Pancreas (tissue), 10 donors: ENCODE measurements around the gene ARR3. TPM values are rescaled to one million over a fixed set of nuclear protein-coding genes. Genes with fewer than 3 reads are reported as not detected.

Experiments used
- ATAC-seq, 4 donors: fragments of 200-7000 bp; cut with Tn5 transposase; one replicate each; pipeline versions ENCODE4 v1.8.0 to v1.9.1; 2020; ENCODE audit warnings: mild to moderate bottlenecking in 4 of 4, moderate library complexity in 4 of 4
- DNase-seq, 6 donors: peaks; one replicate each; pipeline ENCODE4 v3.0.0-alpha.2; 2020
- FAIRE-seq: peaks from 2 replicates; lab custom pipeline; 2012; peaks lifted over from hg19 to GRCh38; lab: Jason Lieb, UNC
- H3K27ac ChIP-seq, 4 donors: fragments of 200-600 bp; sonication (generic); 1 replicate in 3 of 4; 2 replicates in 1 of 4; pipeline versions ENCODE4 v1.5.0 to v1.8.0; 2020
- H3K27me3 ChIP-seq, 4 donors: fragments of 200-600 bp; one replicate each; pipeline ENCODE4 v1.8.0; 2021
- H3K36me3 ChIP-seq, 3 donors: fragments of 200-600 bp; sonication (generic) in 1 of 3; one replicate each; pipeline versions ENCODE4 v1.5.0 to v1.8.0; 2020 to 2021
- H3K4me1 ChIP-seq, 3 donors: fragments of 200-600 bp; one replicate each; pipeline ENCODE4 v1.8.0; 2021
- H3K4me3 ChIP-seq, 4 donors: fragments of 200-600 bp; sonication (generic) in 2 of 4; one replicate each; pipeline versions ENCODE4 v1.5.0 to v1.8.0; 2020 to 2021
- H3K9me3 ChIP-seq, 4 donors: fragments of 200-600 bp; one replicate each; pipeline ENCODE4 v1.8.0; 2021
- whole genome bisulfite sequencing, 2 donors: extraction: QIAGEN DNeasy Blood & Tissue Kit; methylation state at CpG; one replicate each; pipeline ENCODE4 v1.1.7; 2013; 5-methylcytosine and 5-hydroxymethylcytosine counted together
- intact Hi-C, 3 donors: fragments of 100-400 bp; cut with DNase I; formaldehyde crosslinking; loops; one replicate each; pipeline versions ENCODE4 v1.11.1 to v1.14.2; 2022
- polyA plus RNA-seq, 2 donors: library from polyadenylated mRNA; stranded (reverse); fragments of 200-250 nt; gene quantifications; one replicate each; pipeline ENCODE4 v1.2.3, GENCODE V29; 2013
- total RNA-seq, 6 donors: library from RNA; stranded (reverse); fragmentation: NEBNext Ultra II Directional in 4 of 6; extraction: Animal tissue kit (Norgen Biotek cat#: 25700) in 4 of 6; gene quantifications; one replicate each; pipeline versions ENCODE4 v1.2.1 to v1.2.4, GENCODE V29; 2021 to 2023
- TF ChIP-seq, protein P1 (sequence below), 4 donors: fragments of 200-600 bp; sonication (generic) in 3 of 4; IDR thresholded peaks; one replicate each; pipeline versions ENCODE4 v1.5.0 to v1.8.0; 2021; ENCODE audit warnings: antibody characterized with exemption in 4 of 4
- donor health status: healthy with polysubstance abuse.
- donor health status: DM: no; HTN: no; CAD: no; lungs with moderate emphysema.
- donor health status: DM: no; HTN: no; CAD: no.
- donor health status: control.
- donor health status: control.
- donor health status: Bipolar disorder and iron deficiency.
- donor health status: DM: yes; HTN: yes; CAD: no.
- donor health status: DM: no; HTN: no; CAD: no.
- donor health status: DM: no; HTN: no; CAD: no.
- donor health status: DM: yes; HTN: yes; CAD: no.

ARR3 gene
- total and polyA plus RNA-seq, 8 donors = not detected

GRCh38 chrX:70247252-70247651 is 20.9 kb upstream of the ARR3 start:
- H3K4me1 ChIP-seq = no peaks in the 10 kb centered on the region
- WGBS, 2 donors = 79 to 83% methylated on average over 2 of the region's 2 CpGs
- intact Hi-C loops = no loop called here
- no peak for FAIRE-seq
- DNase-seq = no peak
- TF ChIP-seq, protein P1, sequence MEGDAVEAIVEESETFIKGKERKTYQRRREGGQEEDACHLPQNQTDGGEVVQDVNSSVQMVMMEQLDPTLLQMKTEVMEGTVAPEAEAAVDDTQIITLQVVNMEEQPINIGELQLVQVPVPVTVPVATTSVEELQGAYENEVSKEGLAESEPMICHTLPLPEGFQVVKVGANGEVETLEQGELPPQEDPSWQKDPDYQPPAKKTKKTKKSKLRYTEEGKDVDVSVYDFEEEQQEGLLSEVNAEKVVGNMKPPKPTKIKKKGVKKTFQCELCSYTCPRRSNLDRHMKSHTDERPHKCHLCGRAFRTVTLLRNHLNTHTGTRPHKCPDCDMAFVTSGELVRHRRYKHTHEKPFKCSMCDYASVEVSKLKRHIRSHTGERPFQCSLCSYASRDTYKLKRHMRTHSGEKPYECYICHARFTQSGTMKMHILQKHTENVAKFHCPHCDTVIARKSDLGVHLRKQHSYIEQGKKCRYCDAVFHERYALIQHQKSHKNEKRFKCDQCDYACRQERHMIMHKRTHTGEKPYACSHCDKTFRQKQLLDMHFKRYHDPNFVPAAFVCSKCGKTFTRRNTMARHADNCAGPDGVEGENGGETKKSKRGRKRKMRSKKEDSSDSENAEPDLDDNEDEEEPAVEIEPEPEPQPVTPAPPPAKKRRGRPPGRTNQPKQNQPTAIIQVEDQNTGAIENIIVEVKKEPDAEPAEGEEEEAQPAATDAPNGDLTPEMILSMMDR (IDR thresholded peaks at IDR 0.05) = no peak
- H3K4me3 ChIP-seq = no peak overlapping the region
- no peaks in the 10 kb centered on the region for H3K9me3 ChIP-seq
- no peak overlapping the region for H3K27ac ChIP-seq
- no peaks in the 10 kb centered on the region for H3K36me3 ChIP-seq
- ATAC-seq = no peak
- H3K27me3 ChIP-seq = peaks cover 0 to 16% (median 0%) of the 10 kb centered on the region in 4 donors

- TF ChIP-seq, protein P1 (IDR thresholded peaks at IDR 0.05) = no peak
- Histone ChIP-seq H3K4me3 (no peak overlapping the region), H3K9me3 (no peaks in the 10 kb centered on the region), H3K27me3 (peaks cover 0 to 19% (median 0%) of the 10 kb centered on the region in 4 donors), H3K27ac (no peak overlapping the region), H3K36me3 (no peaks in the 10 kb centered on the region), H3K4me1 (no peaks in the 10 kb centered on the region)
- DNase-seq (no peak), FAIRE-seq (no peak), ATAC-seq (no peak)
- 47 to 62% methylated on average over 2 of the region's 2 CpGs for WGBS, 2 donors
- intact Hi-C loops = no loop called here
Observed at GRCh38 chrX:70252491-70252890, 15.6 kb upstream of the ARR3 start.

DNA sequence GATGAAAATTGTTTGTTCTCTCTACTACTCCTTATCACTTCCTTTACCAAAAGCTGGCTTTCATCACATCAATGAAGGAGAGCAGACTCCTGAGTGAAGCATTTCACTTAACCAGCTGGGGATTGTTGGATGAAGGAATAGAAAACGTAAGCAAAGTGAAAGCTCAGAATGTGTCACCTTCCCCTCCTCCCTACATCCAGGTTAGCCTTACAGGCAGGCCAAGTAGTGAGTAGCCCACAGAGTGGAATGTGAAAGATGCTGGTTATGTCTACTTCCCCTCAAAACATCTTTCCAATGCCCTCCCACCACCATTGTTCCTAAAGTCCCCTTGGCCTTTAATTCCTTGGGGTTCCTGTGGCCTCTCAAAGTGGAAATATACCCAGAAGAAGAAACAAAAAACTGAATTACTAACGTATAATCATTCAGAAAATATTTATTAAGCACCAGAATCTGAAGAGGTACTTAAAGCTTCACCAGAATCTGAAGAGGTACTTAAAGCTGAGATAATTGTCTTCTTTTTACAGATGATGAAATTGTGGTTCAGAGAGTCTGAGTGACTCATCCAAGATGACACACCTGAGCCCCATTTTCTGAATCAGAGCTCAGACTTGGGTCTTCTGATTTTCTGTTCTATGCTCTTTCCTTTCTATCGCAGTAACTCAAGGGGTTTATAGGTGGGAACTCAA is 14.6 kb upstream of the ARR3 start:
- Histone ChIP-seq H3K4me1 (no peaks in the 10 kb centered on the region), H3K36me3 (no peaks in the 10 kb centered on the region), H3K27ac (no peak overlapping the region), H3K4me3 (no peak overlapping the region), H3K9me3 (no peaks in the 10 kb centered on the region), H3K27me3 (peaks cover 0 to 14% (median 0%) of the 10 kb centered on the region in 4 donors)
- FAIRE-seq = no peak
- intact Hi-C loops = no loop called here
- ATAC-seq = no peak
- WGBS, 2 donors = 77 to 84% methylated on average over 3 of the region's 3 CpGs
- TF ChIP-seq, protein P1 (IDR thresholded peaks at IDR 0.05) = no peak
- DNase-seq = no peak

GRCh38 chrX:70254063-70254400 is 14.1 kb upstream of the ARR3 start:
- Histone ChIP-seq H3K9me3 (no peaks in the 10 kb centered on the region), H3K4me3 (no peak overlapping the region), H3K27ac (no peak overlapping the region), H3K36me3 (no peaks in the 10 kb centered on the region), H3K4me1 (no peaks in the 10 kb centered on the region), H3K27me3 (peaks cover 0 to 14% (median 0%) of the 10 kb centered on the region in 4 donors)
- TF ChIP-seq, protein P1 (IDR thresholded peaks at IDR 0.05) = no peak
- WGBS, 2 donors = 82 to 91% methylated on average over 1 of the region's 1 CpG
- ATAC-seq (no peak), DNase-seq (no peak), FAIRE-seq (no peak)
- intact Hi-C loops = no loop called here

- ATAC-seq = no peak
- H3K27ac ChIP-seq = no peak overlapping the region
- no peak for DNase-seq
- no peaks in the 10 kb centered on the region for H3K36me3 ChIP-seq
- H3K4me1 ChIP-seq = no peaks in the 10 kb centered on the region
- intact Hi-C loops = no loop called here
- H3K27me3 ChIP-seq = peaks cover 0 to 14% (median 0%) of the 10 kb centered on the region in 4 donors
- H3K4me3 ChIP-seq = no peak overlapping the region
- H3K9me3 ChIP-seq = no peaks in the 10 kb centered on the region
- no peak for FAIRE-seq
- WGBS, 2 donors = 87 to 96% methylated on average over 3 of the region's 3 CpGs
- TF ChIP-seq, protein P1 (IDR thresholded peaks at IDR 0.05) = no peak
Observed at GRCh38 chrX:70254909-70255308, 13.2 kb upstream of the ARR3 start.
